ENCODE data around the gene HRK. TPM values are rescaled to one million over a fixed set of nuclear protein-coding genes. Genes with fewer than 3 reads are reported as not detected.

HRK gene
- total and polyA plus RNA-seq, 4 donors = 0.14 TPM; not detected in 3

DNA sequence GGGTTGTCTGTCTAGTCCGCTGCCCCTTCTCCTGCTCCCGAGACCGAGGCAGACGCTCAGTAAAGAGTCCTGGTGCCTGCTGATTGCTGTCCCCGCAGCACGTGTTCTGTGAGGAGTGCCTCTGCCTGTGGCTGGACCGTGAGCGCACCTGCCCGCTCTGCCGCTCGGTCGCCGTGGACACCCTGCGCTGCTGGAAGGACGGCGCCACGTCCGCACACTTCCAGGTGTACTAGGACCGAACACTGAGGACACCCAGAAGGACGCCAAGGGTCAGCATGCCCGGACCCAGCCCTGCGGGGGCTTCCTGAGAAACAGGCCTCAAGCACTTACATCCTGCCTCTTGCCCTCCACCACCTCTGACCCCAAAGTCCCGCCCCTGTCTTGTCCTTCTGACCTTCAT lies 32.0 kb downstream of the HRK start:
- no peak for DNase-seq (ENCODE audit: low spot score)
- no peak overlapping the region for H3K9ac ChIP-seq (ENCODE audit: low read depth in 1 of 2, low read length in 2 of 2)
- TF ChIP-seq TAF1 (conservative IDR thresholded peaks at IDR 0.05) (no peak), GABPA (IDR thresholded peaks at IDR 0.05 in 1 of 2, conservative IDR thresholded peaks at IDR 0.05 in 1 of 2) (no peak), FOXA1 (IDR thresholded peaks at IDR 0.05) (no peak), NR2F2 (IDR thresholded peaks at IDR 0.05) (no peak), SP1 (IDR thresholded peaks at IDR 0.05) (no peak), EGR1 (IDR thresholded peaks at IDR 0.05; ENCODE audit: low read depth in 2 of 2) (no peak), JUND (IDR thresholded peaks at IDR 0.05) (no peak), YY1 (IDR thresholded peaks at IDR 0.05) (no peak), HNF4A (conservative IDR thresholded peaks at IDR 0.05) (no peak), FOXA2 (IDR thresholded peaks at IDR 0.05) (no peak), RXRA (IDR thresholded peaks at IDR 0.05) (no peak), RAD21 (IDR thresholded peaks at IDR 0.05) (no peak), HNF4G (IDR thresholded peaks at IDR 0.05) (no peak)
- TF ChIP-seq, protein P1, sequence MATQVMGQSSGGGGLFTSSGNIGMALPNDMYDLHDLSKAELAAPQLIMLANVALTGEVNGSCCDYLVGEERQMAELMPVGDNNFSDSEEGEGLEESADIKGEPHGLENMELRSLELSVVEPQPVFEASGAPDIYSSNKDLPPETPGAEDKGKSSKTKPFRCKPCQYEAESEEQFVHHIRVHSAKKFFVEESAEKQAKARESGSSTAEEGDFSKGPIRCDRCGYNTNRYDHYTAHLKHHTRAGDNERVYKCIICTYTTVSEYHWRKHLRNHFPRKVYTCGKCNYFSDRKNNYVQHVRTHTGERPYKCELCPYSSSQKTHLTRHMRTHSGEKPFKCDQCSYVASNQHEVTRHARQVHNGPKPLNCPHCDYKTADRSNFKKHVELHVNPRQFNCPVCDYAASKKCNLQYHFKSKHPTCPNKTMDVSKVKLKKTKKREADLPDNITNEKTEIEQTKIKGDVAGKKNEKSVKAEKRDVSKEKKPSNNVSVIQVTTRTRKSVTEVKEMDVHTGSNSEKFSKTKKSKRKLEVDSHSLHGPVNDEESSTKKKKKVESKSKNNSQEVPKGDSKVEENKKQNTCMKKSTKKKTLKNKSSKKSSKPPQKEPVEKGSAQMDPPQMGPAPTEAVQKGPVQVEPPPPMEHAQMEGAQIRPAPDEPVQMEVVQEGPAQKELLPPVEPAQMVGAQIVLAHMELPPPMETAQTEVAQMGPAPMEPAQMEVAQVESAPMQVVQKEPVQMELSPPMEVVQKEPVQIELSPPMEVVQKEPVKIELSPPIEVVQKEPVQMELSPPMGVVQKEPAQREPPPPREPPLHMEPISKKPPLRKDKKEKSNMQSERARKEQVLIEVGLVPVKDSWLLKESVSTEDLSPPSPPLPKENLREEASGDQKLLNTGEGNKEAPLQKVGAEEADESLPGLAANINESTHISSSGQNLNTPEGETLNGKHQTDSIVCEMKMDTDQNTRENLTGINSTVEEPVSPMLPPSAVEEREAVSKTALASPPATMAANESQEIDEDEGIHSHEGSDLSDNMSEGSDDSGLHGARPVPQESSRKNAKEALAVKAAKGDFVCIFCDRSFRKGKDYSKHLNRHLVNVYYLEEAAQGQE (IDR thresholded peaks at IDR 0.05) = no peak
- TF ChIP-seq, protein P2, sequence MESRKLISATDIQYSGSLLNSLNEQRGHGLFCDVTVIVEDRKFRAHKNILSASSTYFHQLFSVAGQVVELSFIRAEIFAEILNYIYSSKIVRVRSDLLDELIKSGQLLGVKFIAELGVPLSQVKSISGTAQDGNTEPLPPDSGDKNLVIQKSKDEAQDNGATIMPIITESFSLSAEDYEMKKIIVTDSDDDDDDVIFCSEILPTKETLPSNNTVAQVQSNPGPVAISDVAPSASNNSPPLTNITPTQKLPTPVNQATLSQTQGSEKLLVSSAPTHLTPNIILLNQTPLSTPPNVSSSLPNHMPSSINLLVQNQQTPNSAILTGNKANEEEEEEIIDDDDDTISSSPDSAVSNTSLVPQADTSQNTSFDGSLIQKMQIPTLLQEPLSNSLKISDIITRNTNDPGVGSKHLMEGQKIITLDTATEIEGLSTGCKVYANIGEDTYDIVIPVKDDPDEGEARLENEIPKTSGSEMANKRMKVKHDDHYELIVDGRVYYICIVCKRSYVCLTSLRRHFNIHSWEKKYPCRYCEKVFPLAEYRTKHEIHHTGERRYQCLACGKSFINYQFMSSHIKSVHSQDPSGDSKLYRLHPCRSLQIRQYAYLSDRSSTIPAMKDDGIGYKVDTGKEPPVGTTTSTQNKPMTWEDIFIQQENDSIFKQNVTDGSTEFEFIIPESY (IDR thresholded peaks at IDR 0.05) = no peak
- TF ChIP-seq, protein P3, sequence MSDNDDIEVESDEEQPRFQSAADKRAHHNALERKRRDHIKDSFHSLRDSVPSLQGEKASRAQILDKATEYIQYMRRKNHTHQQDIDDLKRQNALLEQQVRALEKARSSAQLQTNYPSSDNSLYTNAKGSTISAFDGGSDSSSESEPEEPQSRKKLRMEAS (IDR thresholded peaks at IDR 0.05) = no peak
- TF ChIP-seq, protein P4, sequence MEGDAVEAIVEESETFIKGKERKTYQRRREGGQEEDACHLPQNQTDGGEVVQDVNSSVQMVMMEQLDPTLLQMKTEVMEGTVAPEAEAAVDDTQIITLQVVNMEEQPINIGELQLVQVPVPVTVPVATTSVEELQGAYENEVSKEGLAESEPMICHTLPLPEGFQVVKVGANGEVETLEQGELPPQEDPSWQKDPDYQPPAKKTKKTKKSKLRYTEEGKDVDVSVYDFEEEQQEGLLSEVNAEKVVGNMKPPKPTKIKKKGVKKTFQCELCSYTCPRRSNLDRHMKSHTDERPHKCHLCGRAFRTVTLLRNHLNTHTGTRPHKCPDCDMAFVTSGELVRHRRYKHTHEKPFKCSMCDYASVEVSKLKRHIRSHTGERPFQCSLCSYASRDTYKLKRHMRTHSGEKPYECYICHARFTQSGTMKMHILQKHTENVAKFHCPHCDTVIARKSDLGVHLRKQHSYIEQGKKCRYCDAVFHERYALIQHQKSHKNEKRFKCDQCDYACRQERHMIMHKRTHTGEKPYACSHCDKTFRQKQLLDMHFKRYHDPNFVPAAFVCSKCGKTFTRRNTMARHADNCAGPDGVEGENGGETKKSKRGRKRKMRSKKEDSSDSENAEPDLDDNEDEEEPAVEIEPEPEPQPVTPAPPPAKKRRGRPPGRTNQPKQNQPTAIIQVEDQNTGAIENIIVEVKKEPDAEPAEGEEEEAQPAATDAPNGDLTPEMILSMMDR (IDR thresholded peaks at IDR 0.05; ENCODE audit: low read depth, low read length, missing input control) = no peak
- TF ChIP-seq, protein P5, sequence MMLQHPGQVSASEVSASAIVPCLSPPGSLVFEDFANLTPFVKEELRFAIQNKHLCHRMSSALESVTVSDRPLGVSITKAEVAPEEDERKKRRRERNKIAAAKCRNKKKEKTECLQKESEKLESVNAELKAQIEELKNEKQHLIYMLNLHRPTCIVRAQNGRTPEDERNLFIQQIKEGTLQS (IDR thresholded peaks at IDR 0.05) = no peak

More for the DNA sequence above, 32.0 kb downstream of the HRK start:
- H3K36me3 ChIP-seq (ENCODE audit: control insufficient read depth in 4 of 4, insufficient read depth in 3 of 4, low read depth in 1 of 4, low read length in 3 of 4) = no peaks in the 10 kb centered on the region
- H3K27ac ChIP-seq (ENCODE audit: low read depth in 1 of 2, low read length in 2 of 2) = no peak overlapping the region
- no peaks in the 10 kb centered on the region for H3K9me3 ChIP-seq (ENCODE audit: control insufficient read depth in 4 of 4, low read length in 3 of 4)
- WGBS = 93% methylated on average over 23 of the region's 23 CpGs
- no peak overlapping the region for H3K4me3 ChIP-seq (ENCODE audit: low read depth in 1 of 3, low read length in 3 of 3)
- H3K27me3 ChIP-seq (ENCODE audit: control insufficient read depth in 4 of 4, insufficient read depth in 4 of 4, low read length in 3 of 4) = no peaks in the 10 kb centered on the region
- H3K4me1 ChIP-seq (ENCODE audit: control insufficient read depth in 4 of 4, insufficient read depth in 4 of 4, low read length in 3 of 4) = no peaks in the 10 kb centered on the region
